GM12878 (cell line): ENCODE measurements around the gene POU3F2. TPM values are rescaled to one million over a fixed set of nuclear protein-coding genes. Genes with fewer than 3 reads are reported as not detected.

ENCODE experiments used
- ATAC-seq: fragments of 200-7000 bp; cut with Tn5 transposase; 3 replicates; pipeline ENCODE4 v1.9.1; 2020; ENCODE audit warnings: mild to moderate bottlenecking, moderate library complexity
- BruUV-seq: library from RNA; stranded (reverse); fragments of 400-500 nt; replicated peaks from 2 replicates; lab custom pipeline; 2021; lab: Mats Ljungman, UMichigan
- CTCF ChIA-PET: fragments of 300-600 bp; sonication (Branson Sonifier 250); formaldehyde crosslinking; extraction: SDS; loops from one replicate; lab custom pipeline; 2021; ENCODE audit warnings: inconsistent platforms; lab: Yijun Ruan, JAX
- POLR2A ChIA-PET: fragments of 350-600 bp; formaldehyde crosslinking; extraction: SDS; loops from one replicate; lab custom pipeline; 2021; ENCODE audit warnings: inconsistent platforms; lab: Charles Lee
- RAD21 ChIA-PET: fragments of 300-600 bp; sonication (Branson Sonifier 250); formaldehyde crosslinking; loops from one replicate; lab custom pipeline; 2023; ENCODE audit warnings: antibody characterized with exemption; ENCODE audit not compliant: unreplicated experiment; lab: Charles Lee
- SMC1A ChIA-PET: fragments of 300-600 bp; sonication (Branson Sonifier 250); formaldehyde crosslinking; loops from one replicate; lab custom pipeline; 2023; ENCODE audit not compliant: unreplicated experiment, uncharacterized antibody; lab: Charles Lee
- DNase-seq: peaks from one replicate; pipeline ENCODE4 v3.0.0-alpha.2; 2011; ENCODE audit warnings: low read depth, low spot score
- FAIRE-seq: peaks from 3 replicates; lab custom pipeline; 2011; peaks lifted over from hg19 to GRCh38; lab: Jason Lieb, UNC
- H2AFZ ChIP-seq: 2 replicates; pipeline ENCODE4 v1.6.0; 2011; ENCODE audit warnings: low read depth, low read length, control low read depth; ENCODE audit not compliant: control insufficient read depth
- H3K27ac ChIP-seq: 2 replicates; pipeline ENCODE4 v1.5.1; 2011; ENCODE audit warnings: control low read depth; ENCODE audit not compliant: control insufficient read depth, insufficient read depth
- H3K27me3 ChIP-seq, 2 experiments: replicated peaks in 1 of 2; 2 replicates each; pipeline versions ENCODE4 v1.6.0 to v1.6.1; 2011; ENCODE audit warnings: low read length in 1 of 2; ENCODE audit not compliant: control insufficient read depth in 2 of 2, insufficient read depth in 2 of 2
- H3K36me3 ChIP-seq, 2 experiments: 2 replicates each; pipeline ENCODE4 v1.5.1; 2011; ENCODE audit warnings: low read length in 1 of 2; ENCODE audit not compliant: control insufficient read depth in 2 of 2, insufficient read depth in 2 of 2
- H3K4me1 ChIP-seq: 2 replicates; pipeline ENCODE4 v1.6.1; 2011; ENCODE audit warnings: mild to moderate bottlenecking, low read length, moderate library complexity, mixed read lengths; ENCODE audit not compliant: control insufficient read depth, insufficient read depth
- H3K4me2 ChIP-seq: 2 replicates; pipeline ENCODE4 v1.6.0; 2011; ENCODE audit warnings: control low read depth; ENCODE audit not compliant: control insufficient read depth, insufficient read depth
- H3K4me3 ChIP-seq: fragments of 200-600 bp; sonication (generic); 2 replicates; pipeline ENCODE4 v1.5.1; 2016
- H3K79me2 ChIP-seq: 2 replicates; pipeline ENCODE4 v1.6.0; 2011; ENCODE audit warnings: low read length; ENCODE audit not compliant: control insufficient read depth, insufficient read depth
- H3K9ac ChIP-seq: 2 replicates; pipeline ENCODE4 v1.8.0; 2011; ENCODE audit warnings: low read length, control low read depth, mixed read lengths; ENCODE audit not compliant: control insufficient read depth, insufficient read depth
- H3K9me3 ChIP-seq: replicated peaks from 3 replicates; pipeline ENCODE4 v1.5.1; 2011; ENCODE audit warnings: mild to moderate bottlenecking, low read length; ENCODE audit not compliant: control insufficient read depth, insufficient read depth
- H4K20me1 ChIP-seq: 2 replicates; pipeline ENCODE4 v1.6.0; 2011; ENCODE audit not compliant: control insufficient read depth, insufficient read depth
- IRF4 ChIP-seq: IDR thresholded peaks from 2 replicates; pipeline ENCODE4 v1.6.1; 2011; ENCODE audit warnings: low read depth, low read length
- KAT2A ChIP-seq: conservative IDR thresholded peaks from 2 replicates; pipeline ENCODE4 v1.6.1; 2011; ENCODE audit warnings: low read depth, low read length; ENCODE audit not compliant: control insufficient read depth
- NFXL1 ChIP-seq: fragments of 450-650 bp; IDR thresholded peaks from 2 replicates; pipeline ENCODE4 v1.6.1; 2017; ENCODE audit warnings: antibody characterized with exemption, mild to moderate bottlenecking, borderline replicate concordance
- NKRF ChIP-seq: fragments of 450-650 bp; conservative IDR thresholded peaks from 2 replicates; pipeline ENCODE4 v1.6.1; 2017; ENCODE audit warnings: mild to moderate bottlenecking, moderate library complexity
- POU2F2 ChIP-seq: IDR thresholded peaks from 3 replicates; pipeline ENCODE4 v1.6.1; 2011; ENCODE audit warnings: low read depth, mild to moderate bottlenecking, low read length, borderline replicate concordance
- PRDM15 ChIP-seq: fragments of 450-650 bp; formaldehyde crosslinking; IDR thresholded peaks from 2 replicates; pipeline ENCODE4 v1.4.0; 2020; ENCODE audit warnings: mild to moderate bottlenecking, moderate library complexity
- SMAD1 ChIP-seq: fragments of 450-650 bp; IDR thresholded peaks from 2 replicates; pipeline ENCODE4 v1.6.1; 2018; ENCODE audit warnings: mild to moderate bottlenecking, low read depth; ENCODE audit not compliant: partially characterized antibody
- SMAD5 ChIP-seq: IDR thresholded peaks from 2 replicates; pipeline ENCODE4 v1.6.1; 2016; ENCODE audit warnings: antibody characterized with exemption, low read depth
- SRF ChIP-seq, 2 experiments: IDR thresholded peaks; 2 replicates each; pipeline ENCODE4 v1.6.1; 2011; ENCODE audit warnings: low read depth in 2 of 2, low read length in 2 of 2, mild to moderate bottlenecking in 1 of 2, moderate library complexity in 1 of 2
- STAT3 ChIP-seq: IDR thresholded peaks from 2 replicates; pipeline ENCODE4 v1.6.1; 2011; ENCODE audit warnings: low read depth, low read length, improper control_type of control experiment
- ZBTB4 ChIP-seq: fragments of 450-650 bp; formaldehyde crosslinking; IDR thresholded peaks from 2 replicates; pipeline ENCODE4 v1.4.0; 2022; ENCODE audit warnings: mild to moderate bottlenecking, moderate library complexity
- WGBS: methylation state at CpG from one replicate; pipeline ENCODE4 v1.1.6; 2016; ENCODE audit warnings: low lambda C conversion rate; ENCODE audit not compliant: insufficient replicate concordance, insufficient coverage; ENCODE audit errors: missing lambda C conversion rate; 5-methylcytosine and 5-hydroxymethylcytosine counted together
- in situ Hi-C: fragments of 300-500 bp; cut with MboI; formaldehyde crosslinking; loops from 9 replicates; pipeline ENCODE4 v1.14.3; 2018; ENCODE audit warnings: mixed read lengths
- intact Hi-C: fragments of 100-400 bp; cut with micrococcal nuclease; formaldehyde crosslinking; loops from one replicate; pipeline ENCODE4 v1.14.2; 2022; ENCODE audit not compliant: unreplicated experiment
- polyA plus RNA-seq, 11 experiments: library from polyadenylated mRNA; depleted of rRNA in 4 of 11; unstranded in 6 of 11; stranded (reverse) in 5 of 11; fragments of >200 nt; fragmentation: Nextera tagmentation in 4 of 11; fragmentation: Illumina TruSeq in 1 of 11; extraction: Ambion mirVana in 4 of 11; extraction: Trizol in 1 of 11; gene quantifications; 1 replicate in 1 of 11; 2 replicates in 10 of 11; pipeline versions ENCODE4 v1.2.1 to v1.2.3, GENCODE V29; 2011 to 2016; ENCODE audit warnings: inconsistent platforms in 2 of 11, missing spikeins in 2 of 11, low read depth in 1 of 11
- total RNA-seq, 4 experiments: library from RNA; depleted of rRNA in 3 of 4; stranded (reverse); fragments of >200 nt in 3 of 4; fragmentation: Illumina TruSeq in 1 of 4; extraction: Trizol in 1 of 4; gene quantifications; 2 replicates each; pipeline versions ENCODE4 v1.2.1 to v1.2.3, GENCODE V29; 2013 to 2021

Gene POU3F2
- total and polyA plus RNA-seq, 10 of the 15 experiments (the other 5 are each of a cell fraction or from before 2014, with no cell fraction given) = not detected

- TF ChIP-seq ZBTB4 (CRISPR knock-in tag) (no peak), STAT3 (no peak), SRF (IDR thresholded peaks at IDR 0.05; ENCODE audit: low read depth in 2 of 2, low read length in 2 of 2) (no peak)
Measured at GRCh38 chr6:98830146-98830545, 4.2 kb upstream of the POU3F2 start (continued).

- no peak overlapping the region for H2AFZ ChIP-seq
- H3K4me1 ChIP-seq = no peaks in the 10 kb centered on the region
- TF ChIP-seq NKRF (no peak), IRF4 (no peak), NFXL1 (no peak), POU2F2 (no peak), KAT2A (no peak), SMAD1 (no peak), PRDM15 (CRISPR knock-in tag) (no peak), SMAD5 (no peak)
Measured at GRCh38 chr6:98831057-98831958, 3.1 kb upstream of the POU3F2 start.

More at GRCh38 chr6:98831057-98831958, 3.1 kb upstream of the POU3F2 start:
- SMC1A ChIA-PET = interaction anchor here (1.2 kb wide), 1 partner anchor 55 kb away, joined by 3 read pairs; no protein-coding TSS in a partner anchor
- no peak for FAIRE-seq
- no peak overlapping the region for H3K4me3 ChIP-seq
- in situ Hi-C loops = no loop called here
- H3K27ac ChIP-seq = no peak overlapping the region
- intact Hi-C loops = no loop called here
- no peaks in the 10 kb centered on the region; the same call in 2 of the 3 replicates for H3K9me3 ChIP-seq
- RAD21 ChIA-PET = no interaction called here
- H3K79me2 ChIP-seq = no peaks in the 10 kb centered on the region
- DNase-seq = no peak
- CTCF ChIA-PET = no interaction called here
- POLR2A ChIA-PET = no interaction called here
- no peak for ATAC-seq
- WGBS = 41% methylated on average over 55 of the region's 58 CpGs
- no peak overlapping the region for H3K9ac ChIP-seq
- no peak overlapping the region for H3K4me2 ChIP-seq
- H3K36me3 ChIP-seq = no peaks in the 10 kb centered on the region
- BruUV-seq = no TSS peak
- H3K27me3 ChIP-seq = peaks cover 21 to 47% of the 10 kb centered on the region in 2 experiments
- H4K20me1 ChIP-seq = no peaks in the 10 kb centered on the region
